ENCODE data around the gene JARID2. TPM values are rescaled to one million over a fixed set of nuclear protein-coding genes. Genes with fewer than 3 reads are reported as not detected.

The JARID2 gene
- polyA plus RNA-seq, 1 experiment, result 6.1 TPM

DNA sequence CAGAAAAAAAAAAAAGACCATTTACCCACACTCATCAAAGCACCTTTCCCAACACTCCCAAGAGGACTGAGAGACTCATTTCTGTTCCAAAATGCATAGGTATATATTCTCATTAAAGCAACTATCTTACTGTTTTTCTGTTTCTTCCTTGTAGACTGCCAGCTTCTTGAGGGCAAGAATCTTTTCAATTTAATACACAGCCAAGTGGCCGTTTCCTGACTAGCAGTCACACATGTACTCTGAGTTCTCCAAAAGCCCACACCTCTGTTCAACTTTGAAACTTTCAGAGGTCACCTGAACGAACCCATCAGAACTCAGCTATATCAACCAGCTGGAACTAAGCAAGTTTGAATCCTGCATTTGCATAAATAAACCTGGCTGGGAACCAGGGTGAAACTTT lies 324.3 kb downstream of the JARID2 start:
- CTCF ChIA-PET, result interaction anchor here (0.8 to 1.8 kb wide), 3 partner anchors 13 to 26 kb away, joined by 3 to 5 read pairs (median 3); no protein-coding TSS in a partner anchor
- POLR2A ChIA-PET, result no interaction called here
- no peaks in the 10 kb centered on the region for H3K36me3 ChIP-seq (ENCODE audit: control insufficient read depth, insufficient read depth, low read length)
- DNase-seq (ENCODE audit: low read depth), result no peak
- no peaks in the 10 kb centered on the region for H3K27me3 ChIP-seq (ENCODE audit: control insufficient read depth, insufficient read depth, low read length)
- TF ChIP-seq, protein P1, sequence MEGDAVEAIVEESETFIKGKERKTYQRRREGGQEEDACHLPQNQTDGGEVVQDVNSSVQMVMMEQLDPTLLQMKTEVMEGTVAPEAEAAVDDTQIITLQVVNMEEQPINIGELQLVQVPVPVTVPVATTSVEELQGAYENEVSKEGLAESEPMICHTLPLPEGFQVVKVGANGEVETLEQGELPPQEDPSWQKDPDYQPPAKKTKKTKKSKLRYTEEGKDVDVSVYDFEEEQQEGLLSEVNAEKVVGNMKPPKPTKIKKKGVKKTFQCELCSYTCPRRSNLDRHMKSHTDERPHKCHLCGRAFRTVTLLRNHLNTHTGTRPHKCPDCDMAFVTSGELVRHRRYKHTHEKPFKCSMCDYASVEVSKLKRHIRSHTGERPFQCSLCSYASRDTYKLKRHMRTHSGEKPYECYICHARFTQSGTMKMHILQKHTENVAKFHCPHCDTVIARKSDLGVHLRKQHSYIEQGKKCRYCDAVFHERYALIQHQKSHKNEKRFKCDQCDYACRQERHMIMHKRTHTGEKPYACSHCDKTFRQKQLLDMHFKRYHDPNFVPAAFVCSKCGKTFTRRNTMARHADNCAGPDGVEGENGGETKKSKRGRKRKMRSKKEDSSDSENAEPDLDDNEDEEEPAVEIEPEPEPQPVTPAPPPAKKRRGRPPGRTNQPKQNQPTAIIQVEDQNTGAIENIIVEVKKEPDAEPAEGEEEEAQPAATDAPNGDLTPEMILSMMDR (IDR thresholded peaks at IDR 0.05; ENCODE audit: insufficient read depth, low read depth, low read length), result no peak
- no peak overlapping the region for H3K4me3 ChIP-seq (ENCODE audit: low read depth, low read length)

Small RNAs within 50 kb of the gene (small RNA-seq; reads per million reads assigned to genes)
- gene RF00001 (ENCODE audit: insufficient read length, low read depth, low replicate concordance), result not detected
- gene RNU6-522P (ENCODE audit: insufficient read length, low read depth, low replicate concordance), result not detected
- gene RNU6-645P (ENCODE audit: insufficient read length, low read depth, low replicate concordance), result not detected
